PC-9 (cell line): ENCODE data around the gene FAM229A. TPM values are rescaled to one million over a fixed set of nuclear protein-coding genes. Genes with fewer than 3 reads are reported as not detected.
"Not testable (repeated sequence)": the region's sequence is repeated elsewhere in the genome, so short reads cannot be mapped to it uniquely, and the experiment has no call there.

Experiments
- BruUV-seq: library from RNA; stranded (reverse); fragments of 400-500 nt; replicated peaks from 2 replicates; lab custom pipeline; 2021; lab: Mats Ljungman, UMichigan
- CTCF ChIA-PET: fragments of 300-600 bp; sonication (Branson Sonifier 250); formaldehyde crosslinking; loops from one replicate; lab custom pipeline; 2022; ENCODE audit warnings: antibody characterized with exemption; lab: Charles Lee
- POLR2A ChIA-PET: fragments of 300-600 bp; sonication (Branson Sonifier 250); formaldehyde crosslinking; loops from one replicate; lab custom pipeline; 2022; ENCODE audit warnings: antibody characterized with exemption; ENCODE audit not compliant: unreplicated experiment; lab: Charles Lee
- DNase-seq, 2 experiments: peaks; one replicate each; pipeline versions ENCODE4 v3.0.0 to v3.0.0-alpha.2; 2015 to 2022; ENCODE audit warnings: mixed read lengths in 1 of 2
- H2AFZ ChIP-seq: fragments of 200-600 bp; sonication (generic); 2 replicates; pipeline ENCODE4 v1.8.1; 2017; ENCODE audit warnings: antibody characterized with exemption
- H3F3A ChIP-seq: fragments of 200-600 bp; sonication (generic); 2 replicates; pipeline ENCODE4 v1.8.1; 2017; ENCODE audit warnings: antibody characterized with exemption, mild to moderate bottlenecking, low read depth; ENCODE audit not compliant: insufficient read depth
- H3K27ac ChIP-seq: fragments of 200-600 bp; sonication (generic); 2 replicates; pipeline ENCODE4 v1.6.1; 2016; ENCODE audit warnings: mixed run types
- H3K27me3 ChIP-seq: fragments of 200-600 bp; sonication (generic); 2 replicates; pipeline ENCODE4 v1.6.1; 2016; ENCODE audit warnings: low read depth, mixed run types; ENCODE audit not compliant: insufficient read depth
- H3K36me3 ChIP-seq: fragments of 200-600 bp; sonication (generic); 2 replicates; pipeline ENCODE4 v1.6.1; 2016; ENCODE audit warnings: low read depth, mixed run types
- H3K4me1 ChIP-seq: fragments of 200-600 bp; sonication (generic); replicated peaks from 2 replicates; pipeline ENCODE4 v1.6.1; 2016; ENCODE audit warnings: mixed run types; ENCODE audit not compliant: insufficient read depth
- H3K4me2 ChIP-seq: fragments of 200-600 bp; sonication (generic); 2 replicates; pipeline ENCODE4 v1.6.1; 2017; ENCODE audit warnings: mixed run types
- H3K4me3 ChIP-seq: fragments of 200-600 bp; sonication (generic); 2 replicates; pipeline ENCODE4 v1.6.1; 2016; ENCODE audit warnings: mixed run types
- H3K79me2 ChIP-seq: fragments of 200-600 bp; sonication (generic); 2 replicates; pipeline ENCODE4 v1.6.1; 2017; ENCODE audit warnings: low read depth, mixed run types
- H3K9me2 ChIP-seq: fragments of 200-600 bp; sonication (generic); 2 replicates; pipeline ENCODE4 v1.8.1; 2017; ENCODE audit warnings: mild to moderate bottlenecking; ENCODE audit not compliant: insufficient read depth
- H3K9me3 ChIP-seq: fragments of 200-600 bp; sonication (generic); 2 replicates; pipeline ENCODE4 v1.8.1; 2016; ENCODE audit warnings: low read depth; ENCODE audit not compliant: insufficient read depth
- H4K20me1 ChIP-seq: fragments of 200-600 bp; sonication (generic); 2 replicates; pipeline ENCODE4 v1.8.1; 2017; ENCODE audit not compliant: insufficient read depth
- CTCF ChIP-seq: fragments of 200-600 bp; sonication (generic); conservative IDR thresholded peaks from 2 replicates; pipeline ENCODE4 v1.6.1; 2017; ENCODE audit warnings: mixed run types, antibody characterized with exemption, mild to moderate bottlenecking, moderate library complexity
- EZH2 ChIP-seq: fragments of 200-600 bp; sonication (generic); IDR thresholded peaks from 2 replicates; pipeline ENCODE4 v1.8.0; 2017; ENCODE audit warnings: antibody characterized with exemption, low read depth
- intact Hi-C: fragments of 100-400 bp; cut with micrococcal nuclease; formaldehyde crosslinking; loops from one replicate; pipeline ENCODE4 v1.10.0; 2022; ENCODE audit not compliant: unreplicated experiment
- total RNA-seq: library from RNA; stranded (reverse); gene quantifications from 2 replicates; pipeline ENCODE4 v1.2.3, GENCODE V29; 2021

FAM229A gene
- total RNA-seq, 1 experiment from 2014 or later: 13.1 TPM

GRCh38 chr1:32356478-32356877 lies 5.8 kb downstream of the FAM229A start:
- H3K4me3 ChIP-seq: no peak overlapping the region
- H3K36me3 ChIP-seq: no peaks in the 10 kb centered on the region
- DNase-seq: no peak
- no peaks in the 10 kb centered on the region for H3K9me3 ChIP-seq
- H3K27ac ChIP-seq: no peak overlapping the region
- H4K20me1 ChIP-seq: no peaks in the 10 kb centered on the region
- peaks cover 16% of the 10 kb centered on the region; the same call in 1 of the 2 replicates for H3F3A ChIP-seq
- H3K4me2 ChIP-seq: no peak overlapping the region
- H2AFZ ChIP-seq: no peak overlapping the region
- H3K79me2 ChIP-seq: no peaks in the 10 kb centered on the region
- no peak for TF ChIP-seq EZH2
- no peak for TF ChIP-seq CTCF
- intact Hi-C loops: no loop called here
- POLR2A ChIA-PET: no interaction called here
- CTCF ChIA-PET: no interaction called here
- H3K9me2 ChIP-seq: no peaks in the 10 kb centered on the region
- peaks cover 10% of the 10 kb centered on the region; the same call in 1 of the 2 replicates for H3K4me1 ChIP-seq
- H3K27me3 ChIP-seq: no peaks in the 10 kb centered on the region
- BruUV-seq: no TSS peak

GRCh38 chr1:32355778-32356177 lies 6.5 kb downstream of the FAM229A start:
- DNase-seq, CTCF ChIA-PET, H3K27me3 ChIP-seq, H3K9me3 ChIP-seq, H2AFZ ChIP-seq, H3K9me2 ChIP-seq, H3K4me3 ChIP-seq, H4K20me1 ChIP-seq, H3K36me3 ChIP-seq, H3K27ac ChIP-seq, intact Hi-C loops, H3K79me2 ChIP-seq, H3K4me2 ChIP-seq, POLR2A ChIA-PET, BruUV-seq: not testable (repeated sequence)
- Histone ChIP-seq H3K4me1 (peaks cover 12% of the 10 kb centered on the region; the same call in 1 of the 2 replicates), H3F3A (peaks cover 17% of the 10 kb centered on the region; the same call in 1 of the 2 replicates)

GRCh38 chr1:32353886-32354570 lies 8.3 kb downstream of the FAM229A start:
- no peaks in the 10 kb centered on the region for H4K20me1 ChIP-seq
- no peaks in the 10 kb centered on the region for H3K27me3 ChIP-seq
- no peak overlapping the region for H2AFZ ChIP-seq
- H3K4me2 ChIP-seq: no peak overlapping the region
- no peak overlapping the region for H3K27ac ChIP-seq
- H3K4me1 ChIP-seq: peaks cover 14% of the 10 kb centered on the region; the same call in 1 of the 2 replicates
- no peaks in the 10 kb centered on the region for H3K36me3 ChIP-seq
- ChIA-PET CTCF (no interaction called here), POLR2A (no interaction called here)
- TF ChIP-seq CTCF (no peak), EZH2 (no peak)
- H3K79me2 ChIP-seq: no peaks in the 10 kb centered on the region
- H3K9me3 ChIP-seq: no peaks in the 10 kb centered on the region
- intact Hi-C loops: loop anchor here (5.0 kb wide), 1 partner anchor 342 kb away; the partner anchor contains the start of gene KHDRBS1
- no peaks in the 10 kb centered on the region for H3K9me2 ChIP-seq
- no peak overlapping the region for H3K4me3 ChIP-seq
- BruUV-seq: no TSS peak
- DNase-seq: no peak
- H3F3A ChIP-seq: peaks cover 20% of the 10 kb centered on the region; the same call in 1 of the 2 replicates
